Left lung (tissue), 10 donors: Measurements from ENCODE around the gene SMIM27. TPM values are rescaled to one million over a fixed set of nuclear protein-coding genes. Genes with fewer than 3 reads are reported as not detected.

Source experiments
- ATAC-seq: fragments of 200-7000 bp; cut with Tn5 transposase; one replicate; pipeline ENCODE4 v1.9.1; 2020; ENCODE audit warnings: moderate library complexity
- DNase-seq, 4 donors: peaks; one replicate each; pipeline ENCODE4 v3.0.0-alpha.2; 2013 to 2020
- H3K27ac ChIP-seq, 2 donors: fragments of 200-600 bp; sonication (generic) in 1 of 2; one replicate each; pipeline versions ENCODE4 v1.5.0 to v1.8.0; 2020 to 2021
- H3K27me3 ChIP-seq, 2 donors: fragments of 200-600 bp; sonication (generic) in 1 of 2; one replicate each; pipeline versions ENCODE4 v1.5.0 to v1.8.0; 2020 to 2021
- H3K36me3 ChIP-seq, 2 donors: fragments of 200-600 bp; sonication (generic) in 1 of 2; one replicate each; pipeline versions ENCODE4 v1.5.0 to v1.8.0; 2020 to 2021
- H3K4me1 ChIP-seq, 2 donors: fragments of 200-600 bp; one replicate each; pipeline ENCODE4 v1.8.0; 2021
- H3K4me3 ChIP-seq, 2 donors: fragments of 200-600 bp; sonication (generic) in 1 of 2; one replicate each; pipeline versions ENCODE4 v1.5.0 to v1.8.0; 2020 to 2021; ENCODE audit warnings: mild to moderate bottlenecking in 1 of 2
- H3K9me3 ChIP-seq, 2 donors: fragments of 200-600 bp; sonication (generic) in 1 of 2; one replicate each; pipeline versions ENCODE4 v1.5.0 to v1.8.0; 2020 to 2021
- intact Hi-C, 2 donors: fragments of 100-400 bp; cut with DNase I; formaldehyde crosslinking; loops; one replicate each; pipeline versions ENCODE4 v1.11.2 to v1.14.2; 2022
- polyA plus RNA-seq, 6 donors: library from polyadenylated mRNA; unstranded; fragments of 120-200 nt; gene quantifications; one replicate each; pipeline ENCODE4 v1.2.1, GENCODE V29; 2013; ENCODE audit not compliant: insufficient read length in 6 of 6
- total RNA-seq, 2 donors: library from RNA; stranded (reverse); fragmentation: NEBNext Ultra II Directional; extraction: Animal tissue kit (Norgen Biotek cat#: 25700); gene quantifications; one replicate each; pipeline ENCODE4 v1.2.1, GENCODE V29; 2021
- TF ChIP-seq, protein P1 (sequence below), 2 donors: fragments of 200-600 bp; sonication (generic) in 1 of 2; IDR thresholded peaks; one replicate each; pipeline versions ENCODE4 v1.5.0 to v1.8.0; 2021; ENCODE audit warnings: antibody characterized with exemption in 2 of 2
- donor health status: DM: no; HTN: yes; CAD: no.
- donor health status: DM: no; HTN: no; CAD: no.

The SMIM27 gene
- total and polyA plus RNA-seq, 8 donors = 8.0 to 14.4 (median 11.4) TPM

DNA sequence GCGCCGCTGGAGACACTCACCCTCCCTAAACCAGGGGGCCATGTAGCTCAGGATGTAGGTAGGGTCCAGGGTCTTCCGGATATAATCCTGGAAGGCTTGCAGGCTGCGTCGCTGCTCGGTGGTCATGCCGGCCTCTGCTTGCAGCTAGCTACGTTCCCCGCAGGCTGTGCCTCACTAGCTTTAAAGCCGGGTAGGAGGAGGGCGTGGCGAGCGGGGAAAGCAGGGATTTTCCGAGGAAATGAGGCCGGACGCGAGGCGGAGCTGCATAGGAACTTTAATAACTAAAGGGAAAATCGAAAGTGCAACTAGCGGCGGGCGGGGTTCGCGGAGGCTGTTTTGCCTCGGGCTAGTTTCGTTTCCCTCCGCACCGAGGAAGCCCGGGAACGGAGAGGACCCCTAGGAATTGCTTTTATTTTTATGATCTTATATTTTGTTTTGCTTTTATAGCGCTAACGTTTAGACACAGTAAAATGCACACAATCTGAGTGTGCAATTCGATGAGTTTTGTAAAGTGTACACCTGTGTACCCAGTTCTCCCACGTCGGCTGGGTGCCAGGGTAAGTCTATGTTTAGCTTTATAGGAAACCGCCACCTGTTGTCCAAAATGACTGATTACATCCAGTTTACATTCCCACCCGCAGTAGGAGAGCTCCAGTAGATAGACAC lies 26.0 kb upstream of the SMIM27 start, which contains the start of gene RIGI:
Gene RIGI, minus strand, starts transcription at position 156 of the 666 bp plus-strand sequence. Its CDS starts 30 bp downstream, at position 126.
- no peaks in the 10 kb centered on the region for H3K36me3 ChIP-seq
- H3K9me3 ChIP-seq = no peaks in the 10 kb centered on the region
- peak within 1 kb of the TSS; percentile 86 to 87 for H3K27ac ChIP-seq
- H3K4me1 ChIP-seq = peaks cover 0 to 31% of the 10 kb centered on the region in 2 donors
- H3K4me3 ChIP-seq = peak within 1 kb of the TSS; percentile 66 to 79
- DNase-seq = peak; percentile 90 to 97 (median 95)
- H3K27me3 ChIP-seq = no peaks in the 10 kb centered on the region
- intact Hi-C loops = no loop called here
- TF ChIP-seq, protein P1, sequence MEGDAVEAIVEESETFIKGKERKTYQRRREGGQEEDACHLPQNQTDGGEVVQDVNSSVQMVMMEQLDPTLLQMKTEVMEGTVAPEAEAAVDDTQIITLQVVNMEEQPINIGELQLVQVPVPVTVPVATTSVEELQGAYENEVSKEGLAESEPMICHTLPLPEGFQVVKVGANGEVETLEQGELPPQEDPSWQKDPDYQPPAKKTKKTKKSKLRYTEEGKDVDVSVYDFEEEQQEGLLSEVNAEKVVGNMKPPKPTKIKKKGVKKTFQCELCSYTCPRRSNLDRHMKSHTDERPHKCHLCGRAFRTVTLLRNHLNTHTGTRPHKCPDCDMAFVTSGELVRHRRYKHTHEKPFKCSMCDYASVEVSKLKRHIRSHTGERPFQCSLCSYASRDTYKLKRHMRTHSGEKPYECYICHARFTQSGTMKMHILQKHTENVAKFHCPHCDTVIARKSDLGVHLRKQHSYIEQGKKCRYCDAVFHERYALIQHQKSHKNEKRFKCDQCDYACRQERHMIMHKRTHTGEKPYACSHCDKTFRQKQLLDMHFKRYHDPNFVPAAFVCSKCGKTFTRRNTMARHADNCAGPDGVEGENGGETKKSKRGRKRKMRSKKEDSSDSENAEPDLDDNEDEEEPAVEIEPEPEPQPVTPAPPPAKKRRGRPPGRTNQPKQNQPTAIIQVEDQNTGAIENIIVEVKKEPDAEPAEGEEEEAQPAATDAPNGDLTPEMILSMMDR (IDR thresholded peaks at IDR 0.05) = peak; percentile 29 to 40
- ATAC-seq = peak; percentile 96

DNA sequence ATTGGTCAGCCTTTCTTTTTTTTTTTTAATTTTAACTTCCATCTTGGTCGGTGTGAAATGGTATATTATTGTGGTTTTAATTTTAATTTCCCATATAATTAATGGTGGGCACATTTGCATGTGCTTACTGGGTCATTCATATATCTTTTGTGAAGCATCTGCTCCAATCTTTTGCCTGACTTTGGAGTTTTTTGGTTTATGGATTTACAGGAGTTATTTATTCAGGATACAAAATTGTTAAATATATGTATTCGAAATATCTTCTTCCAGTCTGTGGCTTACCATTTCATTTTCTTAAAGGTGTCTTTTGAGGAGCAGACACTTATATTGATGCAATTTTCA lies 25.4 kb upstream of the SMIM27 start:
- no peak for DNase-seq
- H3K4me3 ChIP-seq = peak overlapping the region; percentile 66 to 79
- TF ChIP-seq, protein P1 (IDR thresholded peaks at IDR 0.05) = no peak
- peaks cover 0 to 31% of the 10 kb centered on the region in 2 donors for H3K4me1 ChIP-seq
- intact Hi-C loops = no loop called here
- H3K9me3 ChIP-seq = no peaks in the 10 kb centered on the region
- peak overlapping the region; percentile 86 to 87 for H3K27ac ChIP-seq
- no peak for ATAC-seq
- H3K36me3 ChIP-seq = no peaks in the 10 kb centered on the region
- H3K27me3 ChIP-seq = no peaks in the 10 kb centered on the region

DNA sequence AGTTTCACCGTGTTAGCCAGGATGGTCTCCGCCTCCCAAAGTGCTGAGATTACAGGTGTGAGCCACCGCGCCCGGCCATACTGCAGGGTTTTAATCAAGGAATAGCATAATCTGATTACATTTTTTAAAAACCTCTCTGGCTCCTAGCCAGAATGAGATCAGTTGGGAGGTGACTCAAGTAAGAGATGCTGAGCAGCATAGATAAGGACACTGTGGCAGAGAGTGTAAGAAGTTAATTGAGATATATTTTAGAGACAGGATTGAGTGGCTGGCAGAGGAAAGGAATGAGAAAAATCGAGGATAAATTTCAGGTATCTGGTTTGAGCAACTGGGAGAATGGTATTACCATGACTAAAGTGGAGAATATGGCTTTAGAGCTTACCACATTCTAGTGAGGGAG lies 18.8 kb upstream of the SMIM27 start:
- Histone ChIP-seq H3K36me3 (peaks cover 0 to 6% of the 10 kb centered on the region in 2 donors), H3K4me1 (no peaks in the 10 kb centered on the region), H3K9me3 (no peaks in the 10 kb centered on the region), H3K27ac (no peak overlapping the region), H3K27me3 (no peaks in the 10 kb centered on the region), H3K4me3 (no peak overlapping the region)
- no peak for DNase-seq
- TF ChIP-seq, protein P1 (IDR thresholded peaks at IDR 0.05) = no peak
- intact Hi-C loops = loop anchor here in 1 of 2 donors (10.0 kb wide), 1 partner anchor 159 kb away; no protein-coding TSS in a partner anchor
- no peak for ATAC-seq

DNA sequence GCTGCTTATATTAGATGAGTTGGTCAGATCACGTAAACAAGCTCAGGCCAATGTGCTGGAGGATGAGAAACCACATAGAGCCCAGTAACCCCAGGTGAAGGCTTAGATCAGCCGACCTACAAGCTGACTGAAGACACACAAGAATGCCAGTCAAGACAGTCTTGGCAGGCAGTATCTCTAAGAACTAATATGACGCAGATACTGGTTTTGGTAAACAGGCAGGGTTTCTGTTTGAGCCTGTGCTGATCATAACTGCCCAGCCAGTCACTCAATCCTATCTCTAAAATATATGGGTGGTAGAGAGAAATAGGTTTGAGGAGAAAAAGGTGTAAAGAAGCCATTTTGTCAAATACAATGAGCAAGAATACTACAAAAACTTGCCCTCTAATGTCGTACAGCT lies 18.3 kb upstream of the SMIM27 start:
- no peak overlapping the region for H3K27ac ChIP-seq
- intact Hi-C loops = loop anchor here in 1 of 2 donors (10.0 kb wide), 1 partner anchor 159 kb away; no protein-coding TSS in a partner anchor
- H3K4me3 ChIP-seq = no peak overlapping the region
- H3K36me3 ChIP-seq = peaks cover 0 to 6% of the 10 kb centered on the region in 2 donors
- H3K4me1 ChIP-seq = no peaks in the 10 kb centered on the region
- H3K9me3 ChIP-seq = no peaks in the 10 kb centered on the region
- no peaks in the 10 kb centered on the region for H3K27me3 ChIP-seq
- TF ChIP-seq, protein P1 (IDR thresholded peaks at IDR 0.05) = no peak
- no peak for DNase-seq
- no peak for ATAC-seq

DNA sequence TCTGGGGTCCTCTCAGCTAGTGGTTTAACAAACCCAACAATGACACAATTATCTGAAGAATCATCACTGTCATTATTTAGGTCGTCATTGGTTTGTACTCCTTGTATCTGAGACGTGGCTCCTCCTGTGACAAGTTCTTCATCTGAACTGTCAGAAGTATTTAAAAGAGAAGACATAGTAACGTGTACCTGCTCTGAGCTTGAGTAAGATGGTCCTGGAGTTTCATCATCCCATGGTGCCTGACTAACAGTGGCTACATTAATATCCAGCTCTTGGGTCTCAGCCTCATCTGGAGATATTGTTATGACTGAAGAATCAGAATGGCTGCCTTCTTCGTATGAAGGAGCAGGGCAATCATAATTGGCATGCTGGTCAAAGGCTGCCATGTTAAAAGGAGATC lies 9.1 kb upstream of the SMIM27 start:
- Histone ChIP-seq H3K27me3 (no peaks in the 10 kb centered on the region), H3K9me3 (no peaks in the 10 kb centered on the region), H3K4me3 (no peak overlapping the region), H3K36me3 (peaks cover 0 to 37% of the 10 kb centered on the region in 2 donors), H3K4me1 (no peaks in the 10 kb centered on the region), H3K27ac (no peak overlapping the region)
- DNase-seq (no peak), ATAC-seq (no peak)
- TF ChIP-seq, protein P1 (IDR thresholded peaks at IDR 0.05) = no peak
- intact Hi-C loops = no loop called here
